NCI-H2196 treated with DMSO at 0.1 percent for 48 hours (cell line): ENCODE measurements around the gene STAG3.
"Not testable (repeated sequence)": the region's sequence is repeated elsewhere in the genome, so short reads cannot be mapped to it uniquely, and the experiment has no call there.

ENCODE experiments used
- DNase-seq: peaks from one replicate; lab custom pipeline; 2025; ENCODE audit not compliant: unreplicated experiment; lab: John Stamatoyannopoulos, UW

The STAG3 gene

GRCh38 chr7:100246121-100246864 lies 68.6 kb downstream of the STAG3 start:
- not testable (repeated sequence) for DNase-seq

- DNase-seq: not testable (repeated sequence)
Measured at GRCh38 chr7:100246865-100247137, 69.1 kb downstream of the STAG3 start.

GRCh38 chr7:100247152-100247757 lies 69.5 kb downstream of the STAG3 start:
- peak; percentile 80 for DNase-seq

- DNase-seq: no peak
Measured at GRCh38 chr7:100248483-100248882, 70.8 kb downstream of the STAG3 start.

GRCh38 chr7:100257017-100257416 lies 79.3 kb downstream of the STAG3 start:
- DNase-seq: no peak

- not testable (repeated sequence) for DNase-seq
Measured at GRCh38 chr7:100259984-100260383, 82.3 kb downstream of the STAG3 start.

- DNase-seq: not testable (repeated sequence)
Measured at GRCh38 chr7:100262896-100263295, 85.2 kb downstream of the STAG3 start.
